ENCODE results near the gene KCNQ5. TPM values are rescaled to one million over a fixed set of nuclear protein-coding genes. Genes with fewer than 3 reads are reported as not detected.

KCNQ5 gene
- total RNA-seq, 4 donors from 2014 or later = 0.52 to 0.97 (median 0.59) TPM

GRCh38 chr6:73109659-73110058, 487.8 kb downstream of the KCNQ5 start:
- intact Hi-C loops (cut with DNase I; ENCODE audit: low total_unique reads) = no loop called here
- WGBS, 2 donors = 40 to 44% methylated on average over 3 of the region's 3 CpGs
- no peak for DNase-seq (ENCODE audit: low spot score in 2 of 2)
- no peak overlapping the region for H3K4me3 ChIP-seq (ENCODE audit: low read depth, poor library complexity, severe bottlenecking)
- TF ChIP-seq, protein P1, sequence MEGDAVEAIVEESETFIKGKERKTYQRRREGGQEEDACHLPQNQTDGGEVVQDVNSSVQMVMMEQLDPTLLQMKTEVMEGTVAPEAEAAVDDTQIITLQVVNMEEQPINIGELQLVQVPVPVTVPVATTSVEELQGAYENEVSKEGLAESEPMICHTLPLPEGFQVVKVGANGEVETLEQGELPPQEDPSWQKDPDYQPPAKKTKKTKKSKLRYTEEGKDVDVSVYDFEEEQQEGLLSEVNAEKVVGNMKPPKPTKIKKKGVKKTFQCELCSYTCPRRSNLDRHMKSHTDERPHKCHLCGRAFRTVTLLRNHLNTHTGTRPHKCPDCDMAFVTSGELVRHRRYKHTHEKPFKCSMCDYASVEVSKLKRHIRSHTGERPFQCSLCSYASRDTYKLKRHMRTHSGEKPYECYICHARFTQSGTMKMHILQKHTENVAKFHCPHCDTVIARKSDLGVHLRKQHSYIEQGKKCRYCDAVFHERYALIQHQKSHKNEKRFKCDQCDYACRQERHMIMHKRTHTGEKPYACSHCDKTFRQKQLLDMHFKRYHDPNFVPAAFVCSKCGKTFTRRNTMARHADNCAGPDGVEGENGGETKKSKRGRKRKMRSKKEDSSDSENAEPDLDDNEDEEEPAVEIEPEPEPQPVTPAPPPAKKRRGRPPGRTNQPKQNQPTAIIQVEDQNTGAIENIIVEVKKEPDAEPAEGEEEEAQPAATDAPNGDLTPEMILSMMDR (IDR thresholded peaks at IDR 0.05) = no peak
- no peak for TF ChIP-seq POLR2A (IDR thresholded peaks at IDR 0.05)

- no peak overlapping the region for H3K4me3 ChIP-seq (ENCODE audit: low read depth, poor library complexity, severe bottlenecking)
- TF ChIP-seq, protein P1 (IDR thresholded peaks at IDR 0.05) = no peak
- no peak for TF ChIP-seq POLR2A (IDR thresholded peaks at IDR 0.05)
- no peak for DNase-seq (ENCODE audit: low spot score in 2 of 2)
- intact Hi-C loops (cut with DNase I; ENCODE audit: low total_unique reads) = no loop called here
- WGBS, 2 donors = 94 to 96% methylated on average over 3 of the region's 3 CpGs
These were observed 494.5 kb downstream of the KCNQ5 start for GRCh38 chr6:73116330-73116729.

GRCh38 chr6:73121421-73121993, 499.6 kb downstream of the KCNQ5 start:
- intact Hi-C loops (cut with DNase I; ENCODE audit: low total_unique reads) = no loop called here
- WGBS, 2 donors = 90% methylated on average over 4 of the region's 4 CpGs
- no peak for DNase-seq (ENCODE audit: low spot score in 2 of 2)
- TF ChIP-seq, protein P1 (IDR thresholded peaks at IDR 0.05) = no peak
- no peak for TF ChIP-seq POLR2A (IDR thresholded peaks at IDR 0.05)
- H3K4me3 ChIP-seq (ENCODE audit: low read depth, poor library complexity, severe bottlenecking) = no peak overlapping the region

DNA sequence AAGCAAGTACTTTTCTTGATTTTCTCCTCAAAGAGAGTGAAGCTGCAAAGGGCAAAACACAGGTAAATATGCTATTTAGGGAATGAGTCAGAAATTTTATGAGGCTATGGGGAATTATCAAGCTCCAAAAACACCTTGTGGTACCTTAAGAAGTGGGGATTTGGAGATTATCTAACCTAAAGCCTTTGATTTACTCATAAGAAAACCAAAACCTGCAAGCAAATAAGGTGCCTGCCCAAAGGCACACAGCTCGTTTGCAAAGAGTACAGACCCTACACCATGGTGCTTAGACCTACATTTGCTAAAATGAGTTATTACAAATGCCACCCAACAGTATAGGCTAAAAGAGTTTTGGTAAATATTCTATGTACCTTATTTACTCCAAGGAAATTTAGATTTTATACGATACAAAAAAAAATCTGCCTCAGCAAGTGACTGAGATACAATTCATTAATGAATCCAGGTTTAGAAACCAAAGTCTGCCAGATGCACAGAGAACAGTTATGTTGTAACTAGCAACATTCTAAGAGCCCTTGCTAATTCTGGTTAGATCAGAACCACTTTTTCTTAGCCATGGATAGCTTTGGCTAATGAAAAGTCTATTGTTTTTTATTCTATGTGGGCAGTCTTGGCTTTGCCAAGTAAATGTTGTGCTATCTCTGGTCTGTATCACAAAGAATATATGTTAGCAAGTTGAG, 501.9 kb downstream of the KCNQ5 start:
- intact Hi-C loops (cut with DNase I; ENCODE audit: low total_unique reads) = no loop called here
- 75 to 78% methylated on average over 2 of the region's 2 CpGs for WGBS, 2 donors
- TF ChIP-seq, protein P1 (IDR thresholded peaks at IDR 0.05) = no peak
- TF ChIP-seq POLR2A (IDR thresholded peaks at IDR 0.05) = no peak

GRCh38 chr6:73129653-73130443, 508.0 kb downstream of the KCNQ5 start:
- H3K4me3 ChIP-seq (ENCODE audit: low read depth, poor library complexity, severe bottlenecking) = no peak overlapping the region
- intact Hi-C loops (cut with DNase I; ENCODE audit: low total_unique reads) = loop anchor here (5.0 kb wide), 1 partner anchor 718 kb away; no protein-coding TSS in a partner anchor
- no peak for TF ChIP-seq POLR2A (IDR thresholded peaks at IDR 0.05)
- TF ChIP-seq, protein P1 (IDR thresholded peaks at IDR 0.05) = peak in 1 of 3 donors; percentile 50
- DNase-seq (ENCODE audit: low spot score in 2 of 2) = peak; percentile 68 to 94
- whole genome bisulfite sequencing, 2 donors = 20 to 29% methylated on average over 14 of the region's 14 CpGs

More for the DNA sequence above, 501.9 kb downstream of the KCNQ5 start:
- H3K4me3 ChIP-seq (ENCODE audit: low read depth, poor library complexity, severe bottlenecking) = no peak overlapping the region
- DNase-seq (ENCODE audit: low spot score in 2 of 2) = no peak
